ENCODE measurements around the gene GFAP.

Gene GFAP

GRCh38 chr17:44942456-44942855, 27.2 kb upstream of the GFAP start:
- Histone ChIP-seq H3K4me2 (ENCODE audit: low read length) (peak overlapping the region; percentile 34), H3K9ac (ENCODE audit: low read depth, low read length) (no peak overlapping the region), H3K4me3 (ENCODE audit: low read length) (no peak overlapping the region), H3K9me3 (replicated peaks; ENCODE audit: low read length) (no peaks in the 10 kb centered on the region), H3K36me3 (ENCODE audit: insufficient read depth, low read length) (peaks cover 7% of the 10 kb centered on the region), H3K27me3 (ENCODE audit: control insufficient read depth, insufficient read depth, low read length) (no peaks in the 10 kb centered on the region), H3K4me1 (ENCODE audit: control insufficient read depth, insufficient read depth, low read length) (peaks cover 20% of the 10 kb centered on the region)

DNA sequence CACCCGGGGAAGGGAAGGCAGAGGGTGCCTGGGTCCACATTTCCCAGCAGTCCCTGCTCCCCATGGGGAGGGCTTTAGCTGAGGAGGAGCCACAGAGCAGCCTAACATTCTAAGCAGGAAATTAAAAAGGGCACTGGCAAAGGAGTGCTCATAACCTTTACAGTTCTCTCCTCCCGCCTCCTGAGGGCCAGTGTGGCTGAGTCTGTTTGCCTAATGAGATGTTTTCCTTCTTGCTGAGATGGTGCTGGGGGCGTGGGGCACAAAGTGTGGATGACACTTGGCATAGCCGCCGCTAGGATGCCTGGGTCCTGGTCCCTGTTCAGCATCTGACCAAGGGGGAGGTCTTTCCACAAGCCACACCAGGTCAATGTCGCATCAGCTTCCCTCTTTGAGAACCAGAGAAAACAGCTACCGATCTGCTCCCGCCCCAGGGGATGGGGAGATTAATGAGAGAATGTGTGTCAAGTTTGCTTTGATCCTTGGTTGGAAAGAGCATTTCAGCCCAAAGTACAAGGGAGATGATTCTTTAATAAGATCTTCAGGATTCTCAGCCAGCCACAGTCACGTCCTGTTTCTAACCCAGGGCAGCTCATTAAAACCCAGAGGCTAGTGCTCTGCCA, 26.5 kb upstream of the GFAP start:
- Histone ChIP-seq H3K27me3 (ENCODE audit: control insufficient read depth, insufficient read depth, low read length) (no peaks in the 10 kb centered on the region), H3K9ac (ENCODE audit: low read depth, low read length) (no peak overlapping the region), H3K9me3 (replicated peaks; ENCODE audit: low read length) (no peaks in the 10 kb centered on the region), H3K4me1 (ENCODE audit: control insufficient read depth, insufficient read depth, low read length) (peaks cover 20% of the 10 kb centered on the region), H3K36me3 (ENCODE audit: insufficient read depth, low read length) (peaks cover 7% of the 10 kb centered on the region), H3K4me3 (ENCODE audit: low read length) (peak overlapping the region; percentile 27), H3K4me2 (ENCODE audit: low read length) (peak overlapping the region; percentile 34)

DNA sequence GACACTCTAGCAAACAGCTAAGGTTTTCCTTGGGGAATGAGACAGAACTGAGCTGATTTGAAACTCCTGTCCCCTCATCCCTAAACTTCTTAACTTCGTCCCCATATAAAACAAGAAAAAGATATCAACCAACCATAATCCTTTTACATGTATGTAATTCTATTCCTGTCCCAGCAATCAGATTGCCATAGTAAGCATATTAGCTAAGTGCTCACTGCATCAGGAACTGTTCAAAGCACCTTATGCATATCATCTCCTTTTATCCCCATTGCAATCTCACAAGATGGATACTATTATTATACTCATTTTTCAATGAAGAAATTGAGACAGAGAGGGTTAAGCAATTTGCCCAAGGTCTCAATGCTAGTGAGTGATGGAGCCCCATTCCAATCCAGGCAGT, 25.5 kb upstream of the GFAP start:
- Histone ChIP-seq H3K36me3 (ENCODE audit: insufficient read depth, low read length) (peaks cover 7% of the 10 kb centered on the region), H3K4me3 (ENCODE audit: low read length) (no peak overlapping the region), H3K9ac (ENCODE audit: low read depth, low read length) (no peak overlapping the region), H3K4me2 (ENCODE audit: low read length) (peak overlapping the region; percentile 10), H3K9me3 (replicated peaks; ENCODE audit: low read length) (no peaks in the 10 kb centered on the region), H3K4me1 (ENCODE audit: control insufficient read depth, insufficient read depth, low read length) (peaks cover 20% of the 10 kb centered on the region), H3K27me3 (ENCODE audit: control insufficient read depth, insufficient read depth, low read length) (no peaks in the 10 kb centered on the region)

DNA sequence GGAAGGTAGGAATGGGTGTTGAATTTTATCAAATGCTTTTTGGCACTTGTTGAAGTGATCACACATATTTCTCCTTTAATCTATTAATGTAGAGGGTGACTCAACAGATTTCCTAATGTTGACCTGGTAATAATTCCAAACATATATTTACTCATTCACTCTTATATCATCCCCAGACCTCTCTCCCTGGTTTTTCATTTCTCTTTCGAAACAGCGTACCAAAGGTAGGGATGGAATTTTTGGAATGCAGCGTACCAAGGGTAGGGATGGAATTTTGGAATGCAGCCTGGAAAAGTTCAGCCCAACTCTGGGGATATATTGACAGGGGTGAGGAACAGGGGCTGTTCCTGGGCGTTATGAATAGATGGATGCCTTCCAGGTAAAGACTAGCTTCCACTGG, 25.0 kb upstream of the GFAP start:
- Histone ChIP-seq H3K4me2 (ENCODE audit: low read length) (peak overlapping the region; percentile 10), H3K4me3 (ENCODE audit: low read length) (no peak overlapping the region), H3K9ac (ENCODE audit: low read depth, low read length) (no peak overlapping the region), H3K4me1 (ENCODE audit: control insufficient read depth, insufficient read depth, low read length) (peaks cover 20% of the 10 kb centered on the region), H3K36me3 (ENCODE audit: insufficient read depth, low read length) (peaks cover 8% of the 10 kb centered on the region), H3K9me3 (replicated peaks; ENCODE audit: low read length) (no peaks in the 10 kb centered on the region), H3K27me3 (ENCODE audit: control insufficient read depth, insufficient read depth, low read length) (no peaks in the 10 kb centered on the region)

DNA sequence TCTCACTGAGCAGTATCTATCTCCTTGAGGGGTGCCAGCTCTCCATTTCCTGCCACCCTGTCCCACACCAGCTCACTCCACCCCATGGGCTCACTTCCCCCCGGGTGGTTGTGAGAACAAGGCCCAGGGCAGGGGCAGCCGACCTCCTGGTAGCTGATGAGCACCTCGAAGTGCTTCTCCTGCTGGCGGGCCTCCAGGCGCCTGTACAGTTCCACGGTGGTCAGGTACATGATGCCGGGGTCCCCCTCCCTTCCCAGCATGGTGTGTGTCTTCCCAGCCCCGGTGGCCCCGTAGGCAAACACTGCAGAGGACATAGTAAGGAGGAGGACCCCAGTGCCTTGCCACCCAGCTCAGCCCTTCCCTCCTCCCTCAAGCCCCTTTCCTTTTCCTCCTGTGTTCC, 19.8 kb upstream of the GFAP start:
- no peak overlapping the region for H3K4me2 ChIP-seq (ENCODE audit: low read length)
- H3K4me1 ChIP-seq (ENCODE audit: control insufficient read depth, insufficient read depth, low read length): peaks cover 1% of the 10 kb centered on the region
- no peaks in the 10 kb centered on the region for H3K9me3 ChIP-seq (replicated peaks; ENCODE audit: low read length)
- no peak overlapping the region for H3K9ac ChIP-seq (ENCODE audit: low read depth, low read length)
- H3K4me3 ChIP-seq (ENCODE audit: low read length): no peak overlapping the region
- H3K27me3 ChIP-seq (ENCODE audit: control insufficient read depth, insufficient read depth, low read length): no peaks in the 10 kb centered on the region
- H3K36me3 ChIP-seq (ENCODE audit: insufficient read depth, low read length): peaks cover 48% of the 10 kb centered on the region

DNA sequence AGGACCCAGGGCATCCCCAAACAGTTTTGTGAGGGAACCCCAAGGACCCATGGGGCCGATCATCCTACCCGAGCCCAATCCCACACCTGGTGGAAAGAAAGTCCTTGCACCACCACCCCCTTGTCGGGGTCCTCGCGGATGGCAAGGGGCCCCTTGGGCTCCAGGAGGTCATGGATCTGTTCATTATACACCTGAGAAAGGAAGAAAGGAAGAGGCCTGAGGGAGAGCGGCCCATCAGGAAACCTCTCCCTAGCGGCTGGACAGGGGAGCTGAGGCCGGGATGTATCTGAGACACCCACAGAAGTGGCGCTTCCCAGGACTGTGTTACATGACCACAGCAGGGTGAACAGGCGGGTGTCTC, 19.4 kb upstream of the GFAP start:
- no peak overlapping the region for H3K9ac ChIP-seq (ENCODE audit: low read depth, low read length)

GRCh38 chr17:44933824-44934744, 18.8 kb upstream of the GFAP start:
- Histone ChIP-seq H3K9ac (ENCODE audit: low read depth, low read length) (no peak overlapping the region), H3K4me1 (ENCODE audit: control insufficient read depth, insufficient read depth, low read length) (no peaks in the 10 kb centered on the region)

More for the DNA sequence above, 19.4 kb upstream of the GFAP start:
- no peaks in the 10 kb centered on the region for H3K27me3 ChIP-seq (ENCODE audit: control insufficient read depth, insufficient read depth, low read length)
- no peaks in the 10 kb centered on the region for H3K4me1 ChIP-seq (ENCODE audit: control insufficient read depth, insufficient read depth, low read length)
- no peaks in the 10 kb centered on the region for H3K9me3 ChIP-seq (replicated peaks; ENCODE audit: low read length)
- H3K4me3 ChIP-seq (ENCODE audit: low read length): no peak overlapping the region
- H3K4me2 ChIP-seq (ENCODE audit: low read length): no peak overlapping the region
- H3K36me3 ChIP-seq (ENCODE audit: insufficient read depth, low read length): peaks cover 50% of the 10 kb centered on the region

GRCh38 chr17:44932787-44933097, 17.4 kb upstream of the GFAP start:
- H3K9ac ChIP-seq (ENCODE audit: low read depth, low read length): no peak overlapping the region
- no peaks in the 10 kb centered on the region for H3K27me3 ChIP-seq (ENCODE audit: control insufficient read depth, insufficient read depth, low read length)
- no peaks in the 10 kb centered on the region for H3K9me3 ChIP-seq (replicated peaks; ENCODE audit: low read length)
- no peak overlapping the region for H3K4me2 ChIP-seq (ENCODE audit: low read length)
- H3K4me3 ChIP-seq (ENCODE audit: low read length): no peak overlapping the region
- no peaks in the 10 kb centered on the region for H3K4me1 ChIP-seq (ENCODE audit: control insufficient read depth, insufficient read depth, low read length)
- H3K36me3 ChIP-seq (ENCODE audit: insufficient read depth, low read length): peaks cover 53% of the 10 kb centered on the region

More at GRCh38 chr17:44933824-44934744, 18.8 kb upstream of the GFAP start:
- Histone ChIP-seq H3K9me3 (replicated peaks; ENCODE audit: low read length) (no peaks in the 10 kb centered on the region), H3K27me3 (ENCODE audit: control insufficient read depth, insufficient read depth, low read length) (no peaks in the 10 kb centered on the region), H3K4me2 (ENCODE audit: low read length) (no peak overlapping the region), H3K36me3 (ENCODE audit: insufficient read depth, low read length) (peaks cover 52% of the 10 kb centered on the region), H3K4me3 (ENCODE audit: low read length) (no peak overlapping the region)

- no peaks in the 10 kb centered on the region for H3K9me3 ChIP-seq (replicated peaks; ENCODE audit: low read length)
- H3K4me3 ChIP-seq (ENCODE audit: low read length): no peak overlapping the region
- H3K27me3 ChIP-seq (ENCODE audit: control insufficient read depth, insufficient read depth, low read length): no peaks in the 10 kb centered on the region
- H3K36me3 ChIP-seq (ENCODE audit: insufficient read depth, low read length): peaks cover 55% of the 10 kb centered on the region
- H3K4me2 ChIP-seq (ENCODE audit: low read length): no peak overlapping the region
- no peak overlapping the region for H3K9ac ChIP-seq (ENCODE audit: low read depth, low read length)
- no peaks in the 10 kb centered on the region for H3K4me1 ChIP-seq (ENCODE audit: control insufficient read depth, insufficient read depth, low read length)
Observed at GRCh38 chr17:44932096-44932786, 16.9 kb upstream of the GFAP start.

DNA sequence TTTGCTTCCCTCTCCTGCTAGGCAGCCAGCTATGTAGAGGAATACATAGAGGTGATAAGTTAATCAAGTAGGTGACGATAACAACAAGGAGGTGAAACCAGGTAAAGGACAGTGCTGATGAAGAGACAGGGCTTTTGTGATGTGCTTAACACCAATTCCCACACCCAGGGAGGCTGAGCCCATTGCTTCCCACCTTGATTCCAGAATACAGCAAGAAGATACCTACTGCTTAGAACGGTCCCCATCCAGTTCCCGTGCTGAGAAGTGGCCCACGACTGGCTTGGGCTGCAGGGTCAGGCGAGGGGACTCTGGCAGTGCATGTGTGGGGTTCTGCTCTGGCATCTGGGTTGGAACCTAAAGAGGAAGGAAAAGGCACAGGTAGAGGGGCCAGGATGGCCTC, 16.1 kb upstream of the GFAP start:
- no peak overlapping the region for H3K9ac ChIP-seq (ENCODE audit: low read depth, low read length)
- no peak overlapping the region for H3K4me2 ChIP-seq (ENCODE audit: low read length)
- no peaks in the 10 kb centered on the region for H3K9me3 ChIP-seq (replicated peaks; ENCODE audit: low read length)
- H3K4me1 ChIP-seq (ENCODE audit: control insufficient read depth, insufficient read depth, low read length): no peaks in the 10 kb centered on the region
- peaks cover 56% of the 10 kb centered on the region for H3K36me3 ChIP-seq (ENCODE audit: insufficient read depth, low read length)
- no peak overlapping the region for H3K4me3 ChIP-seq (ENCODE audit: low read length)
- no peaks in the 10 kb centered on the region for H3K27me3 ChIP-seq (ENCODE audit: control insufficient read depth, insufficient read depth, low read length)

DNA sequence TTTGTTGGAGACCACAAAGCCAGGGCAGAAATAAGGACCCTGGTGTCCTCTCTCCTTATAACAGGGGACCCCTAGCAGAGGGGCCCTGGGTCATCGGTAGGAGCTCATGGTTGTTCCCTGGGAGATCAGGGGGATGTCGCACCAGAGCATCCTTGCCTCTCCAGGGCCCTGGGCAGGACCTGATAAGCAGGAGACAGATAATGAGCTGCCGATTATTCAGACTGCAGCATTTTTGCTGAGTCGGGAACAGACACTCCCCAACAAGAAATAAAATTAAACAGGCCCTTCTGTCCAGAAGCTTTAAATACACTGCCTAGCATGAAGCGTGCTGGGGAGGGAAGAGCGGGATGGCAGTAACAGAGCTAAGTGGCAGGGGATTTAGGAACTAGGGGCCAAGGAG, 15.4 kb upstream of the GFAP start:
- H3K4me1 ChIP-seq (ENCODE audit: control insufficient read depth, insufficient read depth, low read length): no peaks in the 10 kb centered on the region
- no peak overlapping the region for H3K4me2 ChIP-seq (ENCODE audit: low read length)
- no peak overlapping the region for H3K9ac ChIP-seq (ENCODE audit: low read depth, low read length)
- no peak overlapping the region for H3K4me3 ChIP-seq (ENCODE audit: low read length)
- no peaks in the 10 kb centered on the region for H3K27me3 ChIP-seq (ENCODE audit: control insufficient read depth, insufficient read depth, low read length)
- H3K9me3 ChIP-seq (replicated peaks; ENCODE audit: low read length): no peaks in the 10 kb centered on the region
- H3K36me3 ChIP-seq (ENCODE audit: insufficient read depth, low read length): peaks cover 60% of the 10 kb centered on the region

Data from skeletal muscle satellite cell (primary cell).